Measurements from ENCODE around the gene MPHOSPH10. TPM values are rescaled to one million over a fixed set of nuclear protein-coding genes. Genes with fewer than 3 reads are reported as not detected.

MPHOSPH10 gene
- total and polyA plus RNA-seq, 2 of the 13 experiments (the other 11 are each of a cell fraction or from before 2014, with no cell fraction given), result 37.8 to 137 TPM

DNA sequence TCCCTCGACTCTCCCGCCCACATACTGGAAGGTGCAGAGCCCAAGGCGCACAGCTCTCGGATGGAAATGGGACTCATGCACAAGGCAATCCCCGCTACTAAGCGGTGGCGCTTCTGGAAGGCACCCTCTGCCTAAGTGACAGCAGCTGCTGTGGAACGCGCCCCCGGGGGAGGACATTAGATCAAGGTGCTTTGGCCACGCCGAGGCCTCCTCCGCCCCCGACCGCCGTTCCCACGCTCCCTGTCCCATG is 607 bp upstream of the MPHOSPH10 start (continued):
- TF ChIP-seq, protein P1, sequence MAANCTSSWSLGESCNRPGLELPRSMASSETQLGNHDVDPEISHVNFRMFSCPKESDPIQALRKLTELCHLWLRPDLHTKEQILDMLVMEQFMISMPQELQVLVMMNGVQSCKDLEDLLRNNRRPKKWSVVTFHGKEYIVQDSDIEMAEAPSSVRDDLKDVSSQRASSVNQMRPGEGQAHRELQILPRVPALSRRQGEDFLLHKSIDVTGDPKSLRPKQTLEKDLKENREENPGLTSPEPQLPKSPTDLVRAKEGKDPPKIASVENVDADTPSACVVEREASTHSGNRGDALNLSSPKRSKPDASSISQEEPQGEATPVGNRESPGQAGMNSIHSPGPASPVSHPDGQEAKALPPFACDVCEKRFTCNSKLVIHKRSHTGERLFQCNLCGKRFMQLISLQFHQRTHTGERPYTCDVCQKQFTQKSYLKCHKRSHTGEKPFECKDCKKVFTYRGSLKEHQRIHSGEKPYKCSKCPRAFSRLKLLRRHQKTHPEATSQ (CRISPR knock-in tag; IDR thresholded peaks at IDR 0.05; ENCODE audit: borderline replicate concordance), result no peak
- TF ChIP-seq TAF15 (IDR thresholded peaks at IDR 0.05; ENCODE audit: low read depth, low read length, poor library complexity, severe bottlenecking), result no peak
- TF ChIP-seq, protein P2, sequence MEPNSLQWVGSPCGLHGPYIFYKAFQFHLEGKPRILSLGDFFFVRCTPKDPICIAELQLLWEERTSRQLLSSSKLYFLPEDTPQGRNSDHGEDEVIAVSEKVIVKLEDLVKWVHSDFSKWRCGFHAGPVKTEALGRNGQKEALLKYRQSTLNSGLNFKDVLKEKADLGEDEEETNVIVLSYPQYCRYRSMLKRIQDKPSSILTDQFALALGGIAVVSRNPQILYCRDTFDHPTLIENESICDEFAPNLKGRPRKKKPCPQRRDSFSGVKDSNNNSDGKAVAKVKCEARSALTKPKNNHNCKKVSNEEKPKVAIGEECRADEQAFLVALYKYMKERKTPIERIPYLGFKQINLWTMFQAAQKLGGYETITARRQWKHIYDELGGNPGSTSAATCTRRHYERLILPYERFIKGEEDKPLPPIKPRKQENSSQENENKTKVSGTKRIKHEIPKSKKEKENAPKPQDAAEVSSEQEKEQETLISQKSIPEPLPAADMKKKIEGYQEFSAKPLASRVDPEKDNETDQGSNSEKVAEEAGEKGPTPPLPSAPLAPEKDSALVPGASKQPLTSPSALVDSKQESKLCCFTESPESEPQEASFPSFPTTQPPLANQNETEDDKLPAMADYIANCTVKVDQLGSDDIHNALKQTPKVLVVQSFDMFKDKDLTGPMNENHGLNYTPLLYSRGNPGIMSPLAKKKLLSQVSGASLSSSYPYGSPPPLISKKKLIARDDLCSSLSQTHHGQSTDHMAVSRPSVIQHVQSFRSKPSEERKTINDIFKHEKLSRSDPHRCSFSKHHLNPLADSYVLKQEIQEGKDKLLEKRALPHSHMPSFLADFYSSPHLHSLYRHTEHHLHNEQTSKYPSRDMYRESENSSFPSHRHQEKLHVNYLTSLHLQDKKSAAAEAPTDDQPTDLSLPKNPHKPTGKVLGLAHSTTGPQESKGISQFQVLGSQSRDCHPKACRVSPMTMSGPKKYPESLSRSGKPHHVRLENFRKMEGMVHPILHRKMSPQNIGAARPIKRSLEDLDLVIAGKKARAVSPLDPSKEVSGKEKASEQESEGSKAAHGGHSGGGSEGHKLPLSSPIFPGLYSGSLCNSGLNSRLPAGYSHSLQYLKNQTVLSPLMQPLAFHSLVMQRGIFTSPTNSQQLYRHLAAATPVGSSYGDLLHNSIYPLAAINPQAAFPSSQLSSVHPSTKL (CRISPR knock-in tag; IDR thresholded peaks at IDR 0.05), result no peak
- TF ChIP-seq, protein P3, sequence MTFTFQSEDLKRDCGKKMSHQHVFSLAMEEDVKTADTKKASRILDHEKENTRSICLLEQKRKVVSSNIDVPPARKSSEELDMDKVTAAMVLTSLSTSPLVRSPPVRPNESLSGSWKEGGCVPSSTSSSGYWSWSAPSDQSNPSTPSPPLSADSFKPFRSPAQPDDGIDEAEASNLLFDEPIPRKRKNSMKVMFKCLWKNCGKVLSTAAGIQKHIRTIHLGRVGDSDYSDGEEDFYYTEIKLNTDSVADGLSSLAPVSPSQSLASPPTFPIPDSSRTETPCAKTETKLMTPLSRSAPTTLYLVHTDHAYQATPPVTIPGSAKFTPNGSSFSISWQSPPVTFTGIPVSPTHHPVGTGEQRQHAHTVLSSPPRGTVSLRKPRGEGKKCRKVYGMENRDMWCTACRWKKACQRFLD (CRISPR knock-in tag; IDR thresholded peaks at IDR 0.05; ENCODE audit: borderline replicate concordance), result no peak; the same call in 1 of the 2 replicates
- TF ChIP-seq BORCS8-MEF2B (CRISPR knock-in tag; IDR thresholded peaks at IDR 0.05), result peak; percentile 62; the same call in 1 of the 2 replicates
- no peak; the same call in 1 of the 2 replicates for TF ChIP-seq FOXA3 (CRISPR knock-in tag; IDR thresholded peaks at IDR 0.05)
- TF ChIP-seq NFYB (CRISPR knock-in tag; IDR thresholded peaks at IDR 0.05), result no peak
- TF ChIP-seq SP2 (CRISPR knock-in tag; IDR thresholded peaks at IDR 0.05), result no peak; the same call in 1 of the 2 replicates
- TF ChIP-seq ATAD3A (CRISPR knock-in tag; IDR thresholded peaks at IDR 0.05), result no peak
- TF ChIP-seq, protein P4, sequence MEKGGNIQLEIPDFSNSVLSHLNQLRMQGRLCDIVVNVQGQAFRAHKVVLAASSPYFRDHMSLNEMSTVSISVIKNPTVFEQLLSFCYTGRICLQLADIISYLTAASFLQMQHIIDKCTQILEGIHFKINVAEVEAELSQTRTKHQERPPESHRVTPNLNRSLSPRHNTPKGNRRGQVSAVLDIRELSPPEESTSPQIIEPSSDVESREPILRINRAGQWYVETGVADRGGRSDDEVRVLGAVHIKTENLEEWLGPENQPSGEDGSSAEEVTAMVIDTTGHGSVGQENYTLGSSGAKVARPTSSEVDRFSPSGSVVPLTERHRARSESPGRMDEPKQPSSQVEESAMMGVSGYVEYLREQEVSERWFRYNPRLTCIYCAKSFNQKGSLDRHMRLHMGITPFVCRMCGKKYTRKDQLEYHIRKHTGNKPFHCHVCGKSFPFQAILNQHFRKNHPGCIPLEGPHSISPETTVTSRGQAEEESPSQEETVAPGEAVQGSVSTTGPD (CRISPR knock-in tag; IDR thresholded peaks at IDR 0.05), result no peak
- 0 out of 2 replicates have a peak, but pooled peaks have one; percentile 30 for TF ChIP-seq HMG20A (CRISPR knock-in tag; IDR thresholded peaks at IDR 0.05; ENCODE audit: borderline replicate concordance)
- no peak for TF ChIP-seq GATA4 (IDR thresholded peaks at IDR 0.05; ENCODE audit: borderline replicate concordance, low read depth)
- TF ChIP-seq, protein P5, sequence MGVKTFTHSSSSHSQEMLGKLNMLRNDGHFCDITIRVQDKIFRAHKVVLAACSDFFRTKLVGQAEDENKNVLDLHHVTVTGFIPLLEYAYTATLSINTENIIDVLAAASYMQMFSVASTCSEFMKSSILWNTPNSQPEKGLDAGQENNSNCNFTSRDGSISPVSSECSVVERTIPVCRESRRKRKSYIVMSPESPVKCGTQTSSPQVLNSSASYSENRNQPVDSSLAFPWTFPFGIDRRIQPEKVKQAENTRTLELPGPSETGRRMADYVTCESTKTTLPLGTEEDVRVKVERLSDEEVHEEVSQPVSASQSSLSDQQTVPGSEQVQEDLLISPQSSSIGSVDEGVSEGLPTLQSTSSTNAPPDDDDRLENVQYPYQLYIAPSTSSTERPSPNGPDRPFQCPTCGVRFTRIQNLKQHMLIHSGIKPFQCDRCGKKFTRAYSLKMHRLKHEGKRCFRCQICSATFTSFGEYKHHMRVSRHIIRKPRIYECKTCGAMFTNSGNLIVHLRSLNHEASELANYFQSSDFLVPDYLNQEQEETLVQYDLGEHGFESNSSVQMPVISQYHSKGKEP (CRISPR knock-in tag; IDR thresholded peaks at IDR 0.05), result no peak
- TF ChIP-seq, protein P6, sequence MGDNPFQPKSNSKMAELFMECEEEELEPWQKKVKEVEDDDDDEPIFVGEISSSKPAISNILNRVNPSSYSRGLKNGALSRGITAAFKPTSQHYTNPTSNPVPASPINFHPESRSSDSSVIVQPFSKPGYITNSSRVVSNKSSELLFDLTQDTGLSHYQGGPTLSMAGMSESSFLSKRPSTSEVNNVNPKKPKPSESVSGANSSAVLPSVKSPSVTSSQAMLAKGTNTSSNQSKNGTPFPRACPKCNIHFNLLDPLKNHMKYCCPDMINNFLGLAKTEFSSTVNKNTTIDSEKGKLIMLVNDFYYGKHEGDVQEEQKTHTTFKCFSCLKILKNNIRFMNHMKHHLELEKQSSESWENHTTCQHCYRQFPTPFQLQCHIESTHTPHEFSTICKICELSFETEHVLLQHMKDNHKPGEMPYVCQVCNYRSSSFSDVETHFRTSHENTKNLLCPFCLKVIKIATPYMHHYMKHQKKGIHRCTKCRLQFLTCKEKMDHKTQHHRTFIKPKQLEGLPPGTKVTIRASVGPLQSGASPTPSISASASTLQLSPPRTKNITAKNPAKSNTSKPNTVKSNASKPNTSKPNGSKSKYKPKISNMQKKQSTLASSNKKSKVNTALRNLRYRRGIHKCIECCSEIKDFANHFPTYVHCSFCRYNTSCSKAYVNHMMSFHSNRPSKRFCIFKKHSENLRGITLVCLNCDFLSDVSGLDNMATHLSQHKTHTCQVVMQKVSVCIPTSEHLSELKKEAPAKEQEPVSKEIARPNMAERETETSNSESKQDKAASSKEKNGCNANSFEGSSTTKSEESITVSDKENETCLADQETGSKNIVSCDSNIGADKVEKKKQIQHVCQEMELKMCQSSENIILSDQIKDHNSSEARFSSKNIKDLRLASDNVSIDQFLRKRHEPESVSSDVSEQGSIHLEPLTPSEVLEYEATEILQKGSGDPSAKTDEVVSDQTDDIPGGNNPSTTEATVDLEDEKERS (CRISPR knock-in tag; IDR thresholded peaks at IDR 0.05), result peak; percentile 67; the same call in 1 of the 2 replicates
- TF ChIP-seq RFX1 (IDR thresholded peaks at IDR 0.05), result no peak
- no peak for TF ChIP-seq PHF8 (CRISPR knock-in tag; IDR thresholded peaks at IDR 0.05)
- TF ChIP-seq ZBTB3 (CRISPR knock-in tag; IDR thresholded peaks at IDR 0.05; ENCODE audit: borderline replicate concordance, low read depth), result no peak
- TF ChIP-seq MED1 (CRISPR knock-in tag; IDR thresholded peaks at IDR 0.05), result peak; percentile 1; the same call in 1 of the 2 replicates
